ENCODE measurements around the gene CAPN2. TPM values are rescaled to one million over a fixed set of nuclear protein-coding genes. Genes with fewer than 3 reads are reported as not detected.

The CAPN2 gene
- total RNA-seq, 1 donor from 2014 or later, result 62.6 TPM

DNA sequence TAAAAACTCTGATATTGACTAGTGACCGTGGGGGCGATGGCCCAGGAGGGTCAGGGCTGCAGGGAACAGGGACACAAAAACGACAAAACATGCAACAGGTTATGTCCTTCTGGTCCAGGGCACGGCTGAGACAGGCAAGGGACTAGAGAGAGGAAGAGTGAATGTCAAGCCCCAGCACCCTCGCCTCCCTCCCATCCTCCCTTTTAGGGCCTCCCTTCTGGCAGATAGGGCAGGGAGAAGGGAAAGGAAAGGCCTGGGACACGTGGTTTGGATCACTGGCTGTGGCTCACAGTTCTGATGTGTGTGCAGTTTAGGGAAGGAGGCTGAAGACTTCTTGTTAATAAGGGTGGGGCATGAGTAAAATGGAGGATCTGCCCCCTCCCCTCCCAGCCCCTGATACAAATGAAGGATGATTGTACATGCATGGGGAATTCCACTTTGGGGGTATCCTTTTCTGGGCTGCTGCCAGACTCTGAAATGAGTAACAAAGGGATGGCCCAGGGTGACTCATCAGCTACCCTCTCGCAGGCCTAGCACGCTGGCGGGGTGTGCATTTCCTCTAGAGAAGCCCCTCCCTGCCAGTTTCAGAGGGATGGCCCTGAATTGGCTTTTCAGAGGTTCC is 14.2 kb downstream of the CAPN2 start:
- H3K9me3 Mint-ChIP-seq, result no peaks in the 10 kb centered on the region
- peak; percentile 45 for DNase-seq
- peaks cover 40% of the 10 kb centered on the region for H3K4me1 Mint-ChIP-seq
- intact Hi-C loops (cut with micrococcal nuclease), result loop anchor here (1.0 kb wide), 2 partner anchors 13 to 23 kb away; no protein-coding TSS in a partner anchor
- peak; percentile 97 for ATAC-seq (ENCODE audit: low read depth)
- ChIA-PET CTCF (interaction anchor here (1.0 to 2.8 kb wide), 3 partner anchors 8 to 23 kb away, joined by 3 to 15 read pairs (median 10); partner anchors contain the start of gene CAPN2), POLR2A (interaction anchor here (0.6 to 1.9 kb wide), 8 partner anchors 9 to 1073 kb away, joined by 3 to 9 read pairs (median 6); partner anchors contain the start of genes CAPN2 and TP53BP2)
- peak overlapping the region; percentile 78 for H3K27ac Mint-ChIP-seq
- TF ChIP-seq, protein P1, sequence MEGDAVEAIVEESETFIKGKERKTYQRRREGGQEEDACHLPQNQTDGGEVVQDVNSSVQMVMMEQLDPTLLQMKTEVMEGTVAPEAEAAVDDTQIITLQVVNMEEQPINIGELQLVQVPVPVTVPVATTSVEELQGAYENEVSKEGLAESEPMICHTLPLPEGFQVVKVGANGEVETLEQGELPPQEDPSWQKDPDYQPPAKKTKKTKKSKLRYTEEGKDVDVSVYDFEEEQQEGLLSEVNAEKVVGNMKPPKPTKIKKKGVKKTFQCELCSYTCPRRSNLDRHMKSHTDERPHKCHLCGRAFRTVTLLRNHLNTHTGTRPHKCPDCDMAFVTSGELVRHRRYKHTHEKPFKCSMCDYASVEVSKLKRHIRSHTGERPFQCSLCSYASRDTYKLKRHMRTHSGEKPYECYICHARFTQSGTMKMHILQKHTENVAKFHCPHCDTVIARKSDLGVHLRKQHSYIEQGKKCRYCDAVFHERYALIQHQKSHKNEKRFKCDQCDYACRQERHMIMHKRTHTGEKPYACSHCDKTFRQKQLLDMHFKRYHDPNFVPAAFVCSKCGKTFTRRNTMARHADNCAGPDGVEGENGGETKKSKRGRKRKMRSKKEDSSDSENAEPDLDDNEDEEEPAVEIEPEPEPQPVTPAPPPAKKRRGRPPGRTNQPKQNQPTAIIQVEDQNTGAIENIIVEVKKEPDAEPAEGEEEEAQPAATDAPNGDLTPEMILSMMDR (IDR thresholded peaks at IDR 0.05), result no peak
- H3K27me3 Mint-ChIP-seq, result no peaks in the 10 kb centered on the region
- peaks cover 30% of the 10 kb centered on the region for H3K36me3 Mint-ChIP-seq (ENCODE audit: low read depth)
- H3K4me3 Mint-ChIP-seq, result peak overlapping the region; percentile 39

GRCh38 chr1:223727541-223727940 is 15.2 kb downstream of the CAPN2 start:
- ATAC-seq (ENCODE audit: low read depth) (no peak), DNase-seq (no peak)
- intact Hi-C loops (cut with micrococcal nuclease), result no loop called here
- CTCF ChIA-PET, result interaction anchor here (2.7 to 2.8 kb wide), 2 partner anchors 15 to 22 kb away, joined by 10 to 15 read pairs; partner anchors contain the start of gene CAPN2
- Mint-ChIP-seq H3K4me1 (peaks cover 40% of the 10 kb centered on the region), H3K4me3 (no peak overlapping the region), H3K27ac (no peak overlapping the region), H3K36me3 (ENCODE audit: low read depth) (peaks cover 30% of the 10 kb centered on the region), H3K9me3 (no peaks in the 10 kb centered on the region), H3K27me3 (no peaks in the 10 kb centered on the region)
- TF ChIP-seq, protein P1 (IDR thresholded peaks at IDR 0.05), result no peak
- POLR2A ChIA-PET, result interaction anchor here (0.6 to 1.9 kb wide), 3 partner anchors 10 to 994 kb away, joined by 6 to 9 read pairs (median 8); partner anchors contain the start of gene CAPN2

GRCh38 chr1:223729906-223730305 is 17.6 kb downstream of the CAPN2 start:
- H3K4me3 Mint-ChIP-seq, result no peak overlapping the region
- ATAC-seq (ENCODE audit: low read depth), result no peak

GRCh38 chr1:223730479-223731132 is 18.3 kb downstream of the CAPN2 start:
- POLR2A ChIA-PET, result interaction anchor here (0.7 kb wide), 2 partner anchors 22 to 596 kb away, joined by 3 to 4 read pairs; no protein-coding TSS in a partner anchor
- Mint-ChIP-seq H3K9me3 (no peaks in the 10 kb centered on the region), H3K4me1 (peaks cover 28% of the 10 kb centered on the region), H3K36me3 (ENCODE audit: low read depth) (peaks cover 28% of the 10 kb centered on the region), H3K4me3 (no peak overlapping the region), H3K27me3 (no peaks in the 10 kb centered on the region), H3K27ac (no peak overlapping the region)
- no peak for ATAC-seq (ENCODE audit: low read depth)
- TF ChIP-seq, protein P1 (IDR thresholded peaks at IDR 0.05), result no peak
- CTCF ChIA-PET, result interaction anchor here (1.0 to 2.3 kb wide), 3 partner anchors 19 to 35 kb away, joined by 4 to 10 read pairs (median 5); no protein-coding TSS in a partner anchor
- intact Hi-C loops (cut with micrococcal nuclease), result no loop called here
- no peak for DNase-seq

More at GRCh38 chr1:223729906-223730305, 17.6 kb downstream of the CAPN2 start:
- intact Hi-C loops (cut with micrococcal nuclease), result no loop called here
- TF ChIP-seq, protein P1 (IDR thresholded peaks at IDR 0.05), result no peak
- H3K4me1 Mint-ChIP-seq, result peaks cover 35% of the 10 kb centered on the region
- H3K9me3 Mint-ChIP-seq, result no peaks in the 10 kb centered on the region
- no peak overlapping the region for H3K27ac Mint-ChIP-seq
- DNase-seq, result no peak
- CTCF ChIA-PET, result interaction anchor here (1.2 to 2.3 kb wide), 2 partner anchors 19 to 32 kb away, joined by 5 to 10 read pairs; no protein-coding TSS in a partner anchor
- peaks cover 30% of the 10 kb centered on the region for H3K36me3 Mint-ChIP-seq (ENCODE audit: low read depth)
- POLR2A ChIA-PET, result interaction anchor here (0.7 kb wide), 2 partner anchors 21 to 596 kb away, joined by 3 to 4 read pairs; no protein-coding TSS in a partner anchor
- no peaks in the 10 kb centered on the region for H3K27me3 Mint-ChIP-seq
